GM12892 (cell line): ENCODE data around the gene SUSD2.

Experiments used
- POLR2A ChIP-seq: IDR thresholded peaks from 2 replicates; pipeline ENCODE4 v1.6.1; 2011; ENCODE audit warnings: low read depth, low read length, control low read depth
- POLR2AphosphoS5 ChIP-seq: IDR thresholded peaks from 2 replicates; pipeline ENCODE4 v1.6.1; 2011; ENCODE audit warnings: low read depth, low read length, control low read depth
- TAF1 ChIP-seq: IDR thresholded peaks from 2 replicates; pipeline ENCODE4 v1.6.1; 2011; ENCODE audit warnings: low read depth, mild to moderate bottlenecking, control low read depth, low read length, borderline replicate concordance

DNA sequence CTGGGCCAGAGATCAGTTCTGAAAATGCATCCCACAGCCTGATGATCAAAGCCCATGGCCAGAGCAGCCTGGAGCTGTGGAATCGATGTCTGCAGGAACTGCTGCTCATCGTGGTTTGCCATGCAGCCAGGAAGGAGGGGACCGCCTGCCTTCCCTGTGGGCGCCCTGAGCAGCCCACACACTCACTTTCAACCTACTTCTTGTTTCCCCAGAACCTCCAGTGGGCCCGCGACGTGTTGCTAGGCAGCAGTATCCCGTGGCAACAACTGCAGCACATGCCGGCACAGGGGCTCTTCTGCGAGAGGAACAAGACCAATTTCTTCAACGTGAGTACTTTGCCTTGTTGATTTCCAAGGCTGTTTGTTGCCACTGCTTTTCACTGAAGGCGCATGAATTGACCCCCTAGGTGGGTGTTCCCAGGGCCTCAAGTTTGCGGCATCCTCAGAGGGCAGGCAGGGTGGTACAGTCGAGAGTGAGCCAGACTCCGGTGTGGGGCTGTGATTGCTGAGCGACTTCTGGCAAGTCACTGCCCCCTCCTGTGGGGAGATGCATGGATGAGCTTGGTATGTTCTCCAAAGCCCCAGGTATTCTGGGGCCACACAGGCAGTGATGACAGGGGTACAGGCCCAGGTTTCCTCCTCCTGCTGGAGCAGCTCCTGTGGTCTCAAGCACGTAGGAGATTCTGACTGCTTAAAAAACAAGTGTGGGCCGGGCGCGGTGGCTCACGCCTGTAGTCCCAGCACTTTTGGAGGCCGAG is 47.0 kb upstream of the SUSD2 start:
- no peak for TF ChIP-seq POLR2A
- TF ChIP-seq POLR2AphosphoS5: no peak
- TF ChIP-seq TAF1: no peak
